ENCODE results near the gene ADPRHL1. TPM values are rescaled to one million over a fixed set of nuclear protein-coding genes. Genes with fewer than 3 reads are reported as not detected.

Gene ADPRHL1
- total RNA-seq, 1 experiment from 2014 or later: 1.5 TPM

GRCh38 chr13:113483081-113483480 lies 29.8 kb upstream of the ADPRHL1 start (continued):
- TF ChIP-seq CTCF (IDR thresholded peaks at IDR 0.05): no peak

GRCh38 chr13:113479179-113479578 lies 25.9 kb upstream of the ADPRHL1 start:
- Mint-ChIP-seq H3K4me3 (no peak overlapping the region), H3K4me1 (peaks cover 11% of the 10 kb centered on the region), H3K27me3 (ENCODE audit: low read depth) (no peaks in the 10 kb centered on the region), H3K27ac (no peak overlapping the region), H3K36me3 (peaks cover 58% of the 10 kb centered on the region), H3K9me3 (no peaks in the 10 kb centered on the region)
- ATAC-seq (no peak), DNase-seq (ENCODE audit: low spot score) (no peak)
- ChIA-PET CTCF (no interaction called here), POLR2A (no interaction called here)
- TF ChIP-seq ZBTB21 (CRISPR knock-in tag; IDR thresholded peaks at IDR 0.05; ENCODE audit: borderline replicate concordance): no peak
- TF ChIP-seq CTCF (IDR thresholded peaks at IDR 0.05): no peak
- no peak for TF ChIP-seq ATF1 (CRISPR knock-in tag; IDR thresholded peaks at IDR 0.05)
- TF ChIP-seq IRF1 (CRISPR knock-in tag; IDR thresholded peaks at IDR 0.05): no peak
- TF ChIP-seq CREM (CRISPR knock-in tag; IDR thresholded peaks at IDR 0.05): no peak
- no peak for TF ChIP-seq ETV6 (CRISPR knock-in tag; IDR thresholded peaks at IDR 0.05)
- no peak for TF ChIP-seq RELA (CRISPR knock-in tag; IDR thresholded peaks at IDR 0.05; ENCODE audit: borderline replicate concordance)
- TF ChIP-seq NR2C2 (CRISPR knock-in tag; IDR thresholded peaks at IDR 0.05): no peak

- Mint-ChIP-seq H3K4me3 (no peak overlapping the region), H3K27me3 (ENCODE audit: low read depth) (no peaks in the 10 kb centered on the region), H3K27ac (no peak overlapping the region), H3K9me3 (no peaks in the 10 kb centered on the region), H3K4me1 (no peaks in the 10 kb centered on the region), H3K36me3 (peaks cover 62% of the 10 kb centered on the region)
- DNase-seq (ENCODE audit: low spot score) (no peak), ATAC-seq (no peak)
- CTCF ChIA-PET: no interaction called here
- POLR2A ChIA-PET: no interaction called here
- TF ChIP-seq SMAD4 (CRISPR knock-in tag; IDR thresholded peaks at IDR 0.05) (no peak), NFE2L1 (CRISPR knock-in tag; IDR thresholded peaks at IDR 0.05) (no peak), ZNF396 (CRISPR knock-in tag; IDR thresholded peaks at IDR 0.05; ENCODE audit: borderline replicate concordance) (no peak), ERG (CRISPR knock-in tag; IDR thresholded peaks at IDR 0.05) (no peak), PRDM15 (CRISPR knock-in tag; IDR thresholded peaks at IDR 0.05) (no peak), MXD4 (CRISPR knock-in tag; IDR thresholded peaks at IDR 0.05; ENCODE audit: borderline replicate concordance) (no peak), FOXP1 (CRISPR knock-in tag; IDR thresholded peaks at IDR 0.05; ENCODE audit: borderline replicate concordance) (no peak), ETV6 (CRISPR knock-in tag; IDR thresholded peaks at IDR 0.05) (no peak), SP1 (CRISPR knock-in tag; conservative IDR thresholded peaks at IDR 0.05) (no peak), ZNF317 (CRISPR knock-in tag; IDR thresholded peaks at IDR 0.05; ENCODE audit: borderline replicate concordance, low read depth) (no peak), RELA (CRISPR knock-in tag; IDR thresholded peaks at IDR 0.05; ENCODE audit: borderline replicate concordance) (no peak), ZNF416 (CRISPR knock-in tag; IDR thresholded peaks at IDR 0.05) (no peak), ELF4 (CRISPR knock-in tag; IDR thresholded peaks at IDR 0.05; ENCODE audit: low read depth) (no peak), ZNF263 (CRISPR knock-in tag; IDR thresholded peaks at IDR 0.05; ENCODE audit: low read depth) (no peak), ZBTB21 (CRISPR knock-in tag; IDR thresholded peaks at IDR 0.05; ENCODE audit: borderline replicate concordance) (no peak), NFATC4 (CRISPR knock-in tag; IDR thresholded peaks at IDR 0.05) (no peak), MLX (CRISPR knock-in tag; IDR thresholded peaks at IDR 0.05) (no peak)
These were observed 24.4 kb upstream of the ADPRHL1 start for GRCh38 chr13:113477724-113478123.
